ENCODE measurements around the gene ASF1B.

Gene ASF1B

GRCh38 chr19:14078411-14078810 lies 58.0 kb downstream of the ASF1B start:
- Histone ChIP-seq H3K4me3 (ENCODE audit: low read depth in 1 of 5, low read length in 5 of 5) (no peak overlapping the region), H3K27me3 (ENCODE audit: control insufficient read depth in 5 of 5, insufficient read depth in 4 of 5, low read length in 5 of 5) (no peaks in the 10 kb centered on the region), H3K27ac (ENCODE audit: low read depth, low read length) (no peak overlapping the region), H3K4me1 (ENCODE audit: control insufficient read depth in 5 of 5, insufficient read depth in 5 of 5, low read length in 5 of 5) (peaks cover 5 to 51% (median 44%) of the 10 kb centered on the region in 5 donors), H3K36me3 (ENCODE audit: control insufficient read depth in 5 of 5, insufficient read depth in 5 of 5, low read length in 5 of 5) (no peaks in the 10 kb centered on the region), H3K9me3 (ENCODE audit: control insufficient read depth in 5 of 5, low read length in 5 of 5) (no peaks in the 10 kb centered on the region), H3K9ac (ENCODE audit: low read length in 5 of 5) (no peak overlapping the region)

GRCh38 chr19:14073925-14074838 lies 62.2 kb downstream of the ASF1B start:
- Histone ChIP-seq H3K4me3 (ENCODE audit: low read depth in 1 of 5, low read length in 5 of 5) (peak overlapping the region; percentile 77 to 86 (median 81)), H3K9me3 (ENCODE audit: control insufficient read depth in 5 of 5, low read length in 5 of 5) (no peaks in the 10 kb centered on the region), H3K9ac (ENCODE audit: low read length in 5 of 5) (peak overlapping the region; percentile 26 to 83 (median 64)), H3K27me3 (ENCODE audit: control insufficient read depth in 5 of 5, insufficient read depth in 4 of 5, low read length in 5 of 5) (no peaks in the 10 kb centered on the region), H3K36me3 (ENCODE audit: control insufficient read depth in 5 of 5, insufficient read depth in 5 of 5, low read length in 5 of 5) (no peaks in the 10 kb centered on the region), H3K4me1 (ENCODE audit: control insufficient read depth in 5 of 5, insufficient read depth in 5 of 5, low read length in 5 of 5) (peaks cover 2 to 43% (median 38%) of the 10 kb centered on the region in 5 donors), H3K27ac (ENCODE audit: low read depth, low read length) (peak overlapping the region; percentile 78)

GRCh38 chr19:14073261-14073924 lies 63.0 kb downstream of the ASF1B start:
- Histone ChIP-seq H3K9me3 (ENCODE audit: control insufficient read depth in 5 of 5, low read length in 5 of 5) (no peaks in the 10 kb centered on the region), H3K4me1 (ENCODE audit: control insufficient read depth in 5 of 5, insufficient read depth in 5 of 5, low read length in 5 of 5) (peaks cover 2 to 43% (median 38%) of the 10 kb centered on the region in 5 donors)

GRCh38 chr19:14072535-14073260 lies 63.7 kb downstream of the ASF1B start, which contains the start of gene MISP3:
MISP3 (plus strand) TSS chr19:14072786; CDS start chr19:14073310, 524 bp downstream.
- H3K4me3 ChIP-seq (ENCODE audit: low read depth in 1 of 5, low read length in 5 of 5), result peak within 1 kb of the TSS in 4 of 5 donors; percentile 77 to 86 (median 80)
- peak within 1 kb of the TSS; percentile 78 for H3K27ac ChIP-seq (ENCODE audit: low read depth, low read length)
- H3K9ac ChIP-seq (ENCODE audit: low read length in 5 of 5), result peak within 1 kb of the TSS in 4 of 5 donors; percentile 64 to 83 (median 74)
- no peaks in the 10 kb centered on the region for H3K27me3 ChIP-seq (ENCODE audit: control insufficient read depth in 5 of 5, insufficient read depth in 4 of 5, low read length in 5 of 5)
- H3K36me3 ChIP-seq (ENCODE audit: control insufficient read depth in 5 of 5, insufficient read depth in 5 of 5, low read length in 5 of 5), result no peaks in the 10 kb centered on the region
- H3K9me3 ChIP-seq (ENCODE audit: control insufficient read depth in 5 of 5, low read length in 5 of 5), result no peaks in the 10 kb centered on the region
- H3K4me1 ChIP-seq (ENCODE audit: control insufficient read depth in 5 of 5, insufficient read depth in 5 of 5, low read length in 5 of 5), result peaks cover 2 to 43% (median 38%) of the 10 kb centered on the region in 5 donors

More at GRCh38 chr19:14073261-14073924, 63.0 kb downstream of the ASF1B start:
- Histone ChIP-seq H3K27me3 (ENCODE audit: control insufficient read depth in 5 of 5, insufficient read depth in 4 of 5, low read length in 5 of 5) (no peaks in the 10 kb centered on the region), H3K27ac (ENCODE audit: low read depth, low read length) (peak overlapping the region; percentile 78), H3K4me3 (ENCODE audit: low read depth in 1 of 5, low read length in 5 of 5) (peak overlapping the region; percentile 77 to 86 (median 81)), H3K9ac (ENCODE audit: low read length in 5 of 5) (peak overlapping the region in 4 of 5 donors; percentile 57 to 83 (median 72)), H3K36me3 (ENCODE audit: control insufficient read depth in 5 of 5, insufficient read depth in 5 of 5, low read length in 5 of 5) (no peaks in the 10 kb centered on the region)

- no peaks in the 10 kb centered on the region for H3K9me3 ChIP-seq (ENCODE audit: control insufficient read depth in 5 of 5, low read length in 5 of 5)
- H3K4me3 ChIP-seq (ENCODE audit: low read depth in 1 of 5, low read length in 5 of 5), result no peak overlapping the region
- no peak overlapping the region for H3K27ac ChIP-seq (ENCODE audit: low read depth, low read length)
- no peaks in the 10 kb centered on the region for H3K27me3 ChIP-seq (ENCODE audit: control insufficient read depth in 5 of 5, insufficient read depth in 4 of 5, low read length in 5 of 5)
- H3K4me1 ChIP-seq (ENCODE audit: control insufficient read depth in 5 of 5, insufficient read depth in 5 of 5, low read length in 5 of 5), result peaks cover 2 to 38% (median 37%) of the 10 kb centered on the region in 5 donors
- H3K9ac ChIP-seq (ENCODE audit: low read length in 5 of 5), result no peak overlapping the region
- no peaks in the 10 kb centered on the region for H3K36me3 ChIP-seq (ENCODE audit: control insufficient read depth in 5 of 5, insufficient read depth in 5 of 5, low read length in 5 of 5)
Observed at GRCh38 chr19:14070268-14071050, 65.9 kb downstream of the ASF1B start.
